ENCODE data around the gene PTX3.

The PTX3 gene

GRCh38 chr3:157398598-157398997, 38.1 kb upstream of the PTX3 start:
- Histone ChIP-seq H3K79me2 (ENCODE audit: insufficient read depth, low read length) (no peaks in the 10 kb centered on the region), H3K9me2 (replicated peaks; ENCODE audit: insufficient read depth, low read length) (no peaks in the 10 kb centered on the region), H3K27me3 (ENCODE audit: low read length) (no peaks in the 10 kb centered on the region), H3K36me3 (ENCODE audit: low read length) (no peaks in the 10 kb centered on the region), H3F3A (ENCODE audit: insufficient read depth) (no peaks in the 10 kb centered on the region), H3K4me2 (ENCODE audit: low read depth, low read length, poor library complexity, severe bottlenecking) (no peak overlapping the region), H3K27ac (ENCODE audit: low read depth, low read length) (no peak overlapping the region), H2AFZ (ENCODE audit: low read depth, low read length, severe bottlenecking) (no peak overlapping the region), H3K9ac (ENCODE audit: low read length) (no peak overlapping the region), H4K20me1 (ENCODE audit: low read depth, low read length) (no peaks in the 10 kb centered on the region), H3K4me3 (ENCODE audit: insufficient read depth, low read length, poor library complexity, severe bottlenecking) (no peak overlapping the region), H3K9me3 (ENCODE audit: insufficient read depth, low read length) (no peaks in the 10 kb centered on the region)
- TF ChIP-seq EZH2phosphoT487 (conservative IDR thresholded peaks at IDR 0.05; ENCODE audit: low read length) (no peak), CTCF (IDR thresholded peaks at IDR 0.05; ENCODE audit: insufficient read depth, low read length, poor library complexity, severe bottlenecking) (no peak)

- H3K4me3 ChIP-seq (ENCODE audit: insufficient read depth, low read length, poor library complexity, severe bottlenecking): no peak overlapping the region
- H3K9me2 ChIP-seq (replicated peaks; ENCODE audit: insufficient read depth, low read length): no peaks in the 10 kb centered on the region
- no peaks in the 10 kb centered on the region for H4K20me1 ChIP-seq (ENCODE audit: low read depth, low read length)
- no peak overlapping the region for H2AFZ ChIP-seq (ENCODE audit: low read depth, low read length, severe bottlenecking)
- no peak overlapping the region for H3K9ac ChIP-seq (ENCODE audit: low read length)
- no peaks in the 10 kb centered on the region for H3K36me3 ChIP-seq (ENCODE audit: low read length)
- TF ChIP-seq EZH2phosphoT487 (conservative IDR thresholded peaks at IDR 0.05; ENCODE audit: low read length) (no peak), CTCF (IDR thresholded peaks at IDR 0.05; ENCODE audit: insufficient read depth, low read length, poor library complexity, severe bottlenecking) (no peak)
- H3K79me2 ChIP-seq (ENCODE audit: insufficient read depth, low read length): no peaks in the 10 kb centered on the region
- no peaks in the 10 kb centered on the region for H3K27me3 ChIP-seq (ENCODE audit: low read length)
- no peaks in the 10 kb centered on the region for H3K9me3 ChIP-seq (ENCODE audit: insufficient read depth, low read length)
- H3K4me2 ChIP-seq (ENCODE audit: low read depth, low read length, poor library complexity, severe bottlenecking): no peak overlapping the region
- no peaks in the 10 kb centered on the region for H3F3A ChIP-seq (ENCODE audit: insufficient read depth)
- H3K27ac ChIP-seq (ENCODE audit: low read depth, low read length): no peak overlapping the region
Observed at GRCh38 chr3:157404381-157404780, 32.3 kb upstream of the PTX3 start.

GRCh38 chr3:157405457-157405856, 31.2 kb upstream of the PTX3 start:
- TF ChIP-seq EZH2phosphoT487 (conservative IDR thresholded peaks at IDR 0.05; ENCODE audit: low read length): no peak
- TF ChIP-seq CTCF (IDR thresholded peaks at IDR 0.05; ENCODE audit: insufficient read depth, low read length, poor library complexity, severe bottlenecking): no peak
- Histone ChIP-seq H3K9me3 (ENCODE audit: insufficient read depth, low read length) (no peaks in the 10 kb centered on the region), H3K9ac (ENCODE audit: low read length) (no peak overlapping the region), H3K27me3 (ENCODE audit: low read length) (no peaks in the 10 kb centered on the region), H3F3A (ENCODE audit: insufficient read depth) (no peaks in the 10 kb centered on the region), H3K27ac (ENCODE audit: low read depth, low read length) (no peak overlapping the region), H2AFZ (ENCODE audit: low read depth, low read length, severe bottlenecking) (no peak overlapping the region), H3K4me2 (ENCODE audit: low read depth, low read length, poor library complexity, severe bottlenecking) (no peak overlapping the region), H4K20me1 (ENCODE audit: low read depth, low read length) (no peaks in the 10 kb centered on the region), H3K79me2 (ENCODE audit: insufficient read depth, low read length) (no peaks in the 10 kb centered on the region), H3K36me3 (ENCODE audit: low read length) (no peaks in the 10 kb centered on the region), H3K4me3 (ENCODE audit: insufficient read depth, low read length, poor library complexity, severe bottlenecking) (no peak overlapping the region), H3K9me2 (replicated peaks; ENCODE audit: insufficient read depth, low read length) (no peaks in the 10 kb centered on the region)

All from SU-DHL-6 (cell line).